ENCODE results near the gene ZNRF2.

DNA sequence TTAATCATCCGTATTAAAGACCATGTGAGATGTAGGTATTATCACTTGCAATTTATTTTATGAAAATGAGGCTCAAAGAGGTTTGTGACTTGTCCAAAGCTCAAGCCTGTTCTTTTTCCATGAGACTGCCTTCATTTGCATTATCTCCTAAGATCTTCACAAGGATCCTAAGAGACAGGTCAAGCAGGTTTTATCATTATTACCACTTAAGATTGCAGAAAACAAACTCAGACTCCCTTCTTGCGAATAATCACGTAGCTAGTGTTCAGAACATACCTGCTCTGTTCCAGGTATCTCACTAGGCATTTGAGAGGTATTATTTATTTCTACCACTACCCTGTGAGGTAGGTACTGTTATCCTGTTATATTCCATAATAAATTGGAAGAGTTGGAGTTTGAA, 64.8 kb downstream of the ZNRF2 start:
- no peak for TF ChIP-seq CTCF (conservative IDR thresholded peaks at IDR 0.05 in 1 of 2, IDR thresholded peaks at IDR 0.05 in 1 of 2; ENCODE audit: extremely low read depth in 1 of 2, insufficient read depth in 1 of 2, low read depth in 1 of 2, low read length in 2 of 2)
- TF ChIP-seq EZH2 (IDR thresholded peaks at IDR 0.05; ENCODE audit: borderline replicate concordance, low read length): no peak

Data from mammary epithelial cell (primary cell).